ENCODE measurements around the gene UQCRC1. TPM values are rescaled to one million over a fixed set of nuclear protein-coding genes. Genes with fewer than 3 reads are reported as not detected.

Gene UQCRC1
- total and polyA plus RNA-seq, 7 donors = 199 to 828 (median 241) TPM

- 88 to 96% methylated on average over 2 of the region's 2 CpGs for WGBS, 2 donors
- intact Hi-C loops (cut with DNase I) = loop anchor here (2.0 kb wide), 2 partner anchors 25 to 73 kb away; partner anchors contain the start of gene UQCRC1
- Histone ChIP-seq H3K4me3 (no peak overlapping the region), H3K27me3 (no peaks in the 10 kb centered on the region), H3K9me3 (no peaks in the 10 kb centered on the region), H3K4me1 (peaks cover 0 to 26% (median 21%) of the 10 kb centered on the region in 4 donors), H3K27ac (no peak overlapping the region), H3K36me3 (peaks cover 0 to 27% (median 14%) of the 10 kb centered on the region in 4 donors)
- DNase-seq = no peak
- TF ChIP-seq POLR2AphosphoS5 (IDR thresholded peaks at IDR 0.05) (no peak), CTCF (IDR thresholded peaks at IDR 0.05) (no peak), EP300 (IDR thresholded peaks at IDR 0.05) (no peak), POLR2A (IDR thresholded peaks at IDR 0.05) (no peak)
Measured at GRCh38 chr3:48633743-48634142, 24.3 kb upstream of the UQCRC1 start.

- WGBS, 2 donors = 95% methylated on average over 15 of the region's 15 CpGs
- Histone ChIP-seq H3K4me1 (peaks cover 0 to 26% (median 21%) of the 10 kb centered on the region in 4 donors), H3K9me3 (no peaks in the 10 kb centered on the region), H3K4me3 (no peak overlapping the region), H3K36me3 (peaks cover 0 to 29% (median 19%) of the 10 kb centered on the region in 4 donors), H3K27me3 (no peaks in the 10 kb centered on the region), H3K27ac (no peak overlapping the region)
- TF ChIP-seq POLR2AphosphoS5 (IDR thresholded peaks at IDR 0.05) = no peak
- no peak for DNase-seq
- intact Hi-C loops (cut with DNase I) = no loop called here
Measured at GRCh38 chr3:48633256-48633655, 23.8 kb upstream of the UQCRC1 start.

- Histone ChIP-seq H3K27ac (no peak overlapping the region), H3K27me3 (no peaks in the 10 kb centered on the region), H3K4me3 (no peak overlapping the region), H3K4me1 (peaks cover 0 to 26% (median 21%) of the 10 kb centered on the region in 4 donors), H3K9me3 (no peaks in the 10 kb centered on the region), H3K36me3 (peaks cover 0 to 44% (median 24%) of the 10 kb centered on the region in 4 donors)
- intact Hi-C loops (cut with DNase I) = no loop called here
- 91 to 92% methylated on average over 22 of the region's 22 CpGs for WGBS, 2 donors
- no peak for TF ChIP-seq POLR2AphosphoS5 (IDR thresholded peaks at IDR 0.05)
- TF ChIP-seq POLR2A (IDR thresholded peaks at IDR 0.05) = no peak
- no peak for TF ChIP-seq CTCF (IDR thresholded peaks at IDR 0.05)
- no peak for TF ChIP-seq EP300 (IDR thresholded peaks at IDR 0.05)
- no peak for DNase-seq
Measured at GRCh38 chr3:48631516-48632448, 22.3 kb upstream of the UQCRC1 start.

GRCh38 chr3:48630833-48631232 is 21.4 kb upstream of the UQCRC1 start:
- Histone ChIP-seq H3K9me3 (no peaks in the 10 kb centered on the region), H3K27ac (no peak overlapping the region), H3K4me3 (no peak overlapping the region), H3K27me3 (no peaks in the 10 kb centered on the region), H3K4me1 (peaks cover 0 to 19% (median 13%) of the 10 kb centered on the region in 4 donors), H3K36me3 (peaks cover 8 to 53% (median 25%) of the 10 kb centered on the region in 4 donors)
- intact Hi-C loops (cut with DNase I) = no loop called here
- DNase-seq = no peak
- 92 to 94% methylated on average over 12 of the region's 12 CpGs for WGBS, 2 donors
- TF ChIP-seq EP300 (IDR thresholded peaks at IDR 0.05) (no peak), POLR2A (IDR thresholded peaks at IDR 0.05) (no peak), POLR2AphosphoS5 (IDR thresholded peaks at IDR 0.05) (no peak), CTCF (IDR thresholded peaks at IDR 0.05) (no peak)

GRCh38 chr3:48630407-48630806 is 21.0 kb upstream of the UQCRC1 start:
- WGBS, 2 donors = 97% methylated on average over 8 of the region's 8 CpGs
- peaks cover 8 to 57% (median 27%) of the 10 kb centered on the region in 4 donors for H3K36me3 ChIP-seq
- no peaks in the 10 kb centered on the region for H3K27me3 ChIP-seq
- DNase-seq = no peak
- H3K4me3 ChIP-seq = no peak overlapping the region
- H3K4me1 ChIP-seq = peaks cover 0 to 16% (median 11%) of the 10 kb centered on the region in 4 donors
- intact Hi-C loops (cut with DNase I) = no loop called here
- H3K9me3 ChIP-seq = no peaks in the 10 kb centered on the region
- no peak for TF ChIP-seq POLR2AphosphoS5 (IDR thresholded peaks at IDR 0.05)
- no peak for TF ChIP-seq EP300 (IDR thresholded peaks at IDR 0.05)
- TF ChIP-seq POLR2A (IDR thresholded peaks at IDR 0.05) = no peak
- TF ChIP-seq CTCF (IDR thresholded peaks at IDR 0.05) = no peak
- no peak overlapping the region for H3K27ac ChIP-seq

All from sigmoid colon (tissue), 7 donors.